OCI-LY7 (cell line): Measurements from ENCODE around the gene MAU2. TPM values are rescaled to one million over a fixed set of nuclear protein-coding genes. Genes with fewer than 3 reads are reported as not detected.

Source experiments
- Bru-seq: library from RNA; stranded (reverse); fragments of 400-500 nt; gene quantifications from one replicate; lab custom pipeline; 2021; lab: Mats Ljungman, UMichigan
- BruChase-seq, 2 experiments: library from RNA; stranded (reverse); fragments of 400-500 nt; gene quantifications; one replicate each; lab custom pipeline; 2021; lab: Mats Ljungman, UMichigan
- BruUV-seq: library from RNA; stranded (reverse); fragments of 400-500 nt; replicated peaks from 2 replicates; lab custom pipeline; 2021; lab: Mats Ljungman, UMichigan
- CTCF ChIA-PET: fragments of 300-600 bp; sonication (Branson Sonifier 250); formaldehyde crosslinking; loops from one replicate; lab custom pipeline; 2022; ENCODE audit warnings: antibody characterized with exemption; ENCODE audit not compliant: unreplicated experiment; lab: Charles Lee
- POLR2A ChIA-PET: fragments of 300-600 bp; sonication (Branson Sonifier 250); formaldehyde crosslinking; loops from one replicate; lab custom pipeline; 2022; ENCODE audit warnings: antibody characterized with exemption; lab: Charles Lee
- DNase-seq: peaks from one replicate; pipeline ENCODE4 v3.0.0-alpha.2; 2015; ENCODE audit warnings: low spot score
- H2AFZ ChIP-seq: fragments of 200-600 bp; sonication (generic), shearing (Covaris generic); 2 replicates; pipeline ENCODE4 v1.6.1; 2014; ENCODE audit warnings: mild to moderate bottlenecking, antibody characterized with exemption, low read length, moderate library complexity
- H3K27ac ChIP-seq: fragments of 200-600 bp; sonication (generic); 2 replicates; pipeline ENCODE4 v1.5.1; 2014; ENCODE audit warnings: mixed run types, low read depth, mild to moderate bottlenecking, moderate library complexity, low read length, inconsistent platforms; ENCODE audit not compliant: poor library complexity, severe bottlenecking
- H3K36me3 ChIP-seq: fragments of 200-600 bp; sonication (generic); 2 replicates; pipeline ENCODE4 v1.6.1; 2014; ENCODE audit warnings: mild to moderate bottlenecking, antibody characterized with exemption, low read length, moderate library complexity, mixed read lengths; ENCODE audit not compliant: insufficient read depth
- H3K4me1 ChIP-seq: fragments of 200-600 bp; sonication (generic); 2 replicates; pipeline ENCODE4 v1.5.1; 2014; ENCODE audit warnings: mild to moderate bottlenecking, low read length; ENCODE audit not compliant: insufficient read depth, poor library complexity, severe bottlenecking
- H3K4me2 ChIP-seq: fragments of 200-600 bp; sonication (generic); 2 replicates; pipeline ENCODE4 v1.6.1; 2014; ENCODE audit warnings: mild to moderate bottlenecking, low read length
- H3K4me3 ChIP-seq: fragments of 200-600 bp; sonication (generic); 2 replicates; pipeline ENCODE4 v1.5.1; 2014; ENCODE audit warnings: mild to moderate bottlenecking, low read depth, low read length; ENCODE audit not compliant: poor library complexity, severe bottlenecking
- H3K79me2 ChIP-seq: fragments of 200-600 bp; sonication (generic); 2 replicates; pipeline ENCODE4 v1.6.1; 2016; ENCODE audit warnings: low read depth, mild to moderate bottlenecking, low read length, moderate library complexity, mixed read lengths; ENCODE audit not compliant: insufficient read depth
- H3K9me2 ChIP-seq: fragments of 200-600 bp; sonication (generic); 2 replicates; pipeline ENCODE4 v1.6.1; 2016; ENCODE audit warnings: mild to moderate bottlenecking, low read length, mixed read lengths; ENCODE audit not compliant: insufficient read depth
- H3K9me3 ChIP-seq: fragments of 200-600 bp; sonication (generic); 2 replicates; pipeline ENCODE4 v1.6.1; 2014; ENCODE audit warnings: mild to moderate bottlenecking, mixed run types, low read length, mixed read lengths
- H4K20me1 ChIP-seq: fragments of 200-600 bp; sonication (generic); 2 replicates; pipeline ENCODE4 v1.6.1; 2014; ENCODE audit warnings: mild to moderate bottlenecking, antibody characterized with exemption, low read length, moderate library complexity, mixed read lengths; ENCODE audit not compliant: insufficient read depth
- EZH2phosphoT487 ChIP-seq: fragments of 200-600 bp; sonication (generic); IDR thresholded peaks from 2 replicates; pipeline ENCODE4 v1.6.1; 2018; ENCODE audit warnings: low read depth, borderline replicate concordance, mild to moderate bottlenecking, mixed run types, antibody characterized with exemption, low read length, moderate library complexity, mixed read lengths
- intact Hi-C: fragments of 100-400 bp; cut with micrococcal nuclease; formaldehyde crosslinking; loops from one replicate; pipeline ENCODE4 v1.10.0; 2022; ENCODE audit not compliant: unreplicated experiment
- long read RNA-seq: library from polyadenylated mRNA; stranded (forward); transcript quantifications from one replicate; pipeline ENCODE4 v2.0.0, GENCODE V29; 2022
- total RNA-seq, 2 experiments: library from RNA; depleted of rRNA in 1 of 2; stranded (reverse); fragments of >200 nt in 1 of 2; shearing (Covaris generic) in 1 of 2; gene quantifications; 2 replicates each; pipeline ENCODE4 v1.2.3, GENCODE V29; 2014 to 2022
- TF ChIP-seq, protein P1 (sequence below): fragments of 200-600 bp; sonication (generic); conservative IDR thresholded peaks from 2 replicates; pipeline ENCODE4 v1.5.1; 2014; ENCODE audit warnings: mild to moderate bottlenecking, antibody characterized with exemption, low read length, moderate library complexity, mixed read lengths

MAU2 gene
- 31.9 and 58.7 TPM in 2 replicates for total RNA-seq (2014; rRNA removed; shearing (Covaris generic))
- total RNA-seq (2022), result 81.7 and 103 TPM in 2 replicates
- percentile 70 among the genes with signal in this experiment for Bru-seq, nascent RNA
- percentile 78 among the genes with signal in this experiment for BruChase-seq, experiment 1, labeled RNA remaining after a 6-hour chase
- percentile 80 among the genes with signal in this experiment for BruChase-seq, experiment 2, labeled RNA remaining after a 2-hour chase
- long read RNA-seq, partial matches to known transcripts, result 11 of 38 reads
- long read RNA-seq, other reads (novel, unspliced or antisense), result 25 of 38 reads

GRCh38 chr19:19320361-19321140, at the start of gene MAU2, which contains the start of gene SUGP1:
TSS of gene MAU2 (plus strand) at chr19:19320829. CDS start at chr19:19320860, 31 bp downstream.
TSS of gene SUGP1 (minus strand) at chr19:19320509. CDS start at chr19:19320496, 13 bp downstream.
- no peaks in the 10 kb centered on the region for H3K9me3 ChIP-seq
- peaks cover 26% of the 10 kb centered on the region for H3K4me1 ChIP-seq
- peak within 1 kb of the TSS; percentile 86 for H3K4me3 ChIP-seq
- H2AFZ ChIP-seq, result peak within 1 kb of the TSS; percentile 80
- H3K9me2 ChIP-seq, result no peaks in the 10 kb centered on the region
- no peak for TF ChIP-seq EZH2phosphoT487
- TF ChIP-seq, protein P1, sequence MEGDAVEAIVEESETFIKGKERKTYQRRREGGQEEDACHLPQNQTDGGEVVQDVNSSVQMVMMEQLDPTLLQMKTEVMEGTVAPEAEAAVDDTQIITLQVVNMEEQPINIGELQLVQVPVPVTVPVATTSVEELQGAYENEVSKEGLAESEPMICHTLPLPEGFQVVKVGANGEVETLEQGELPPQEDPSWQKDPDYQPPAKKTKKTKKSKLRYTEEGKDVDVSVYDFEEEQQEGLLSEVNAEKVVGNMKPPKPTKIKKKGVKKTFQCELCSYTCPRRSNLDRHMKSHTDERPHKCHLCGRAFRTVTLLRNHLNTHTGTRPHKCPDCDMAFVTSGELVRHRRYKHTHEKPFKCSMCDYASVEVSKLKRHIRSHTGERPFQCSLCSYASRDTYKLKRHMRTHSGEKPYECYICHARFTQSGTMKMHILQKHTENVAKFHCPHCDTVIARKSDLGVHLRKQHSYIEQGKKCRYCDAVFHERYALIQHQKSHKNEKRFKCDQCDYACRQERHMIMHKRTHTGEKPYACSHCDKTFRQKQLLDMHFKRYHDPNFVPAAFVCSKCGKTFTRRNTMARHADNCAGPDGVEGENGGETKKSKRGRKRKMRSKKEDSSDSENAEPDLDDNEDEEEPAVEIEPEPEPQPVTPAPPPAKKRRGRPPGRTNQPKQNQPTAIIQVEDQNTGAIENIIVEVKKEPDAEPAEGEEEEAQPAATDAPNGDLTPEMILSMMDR, result no peak
- peak within 1 kb of the TSS; percentile 68 for H3K27ac ChIP-seq
- peak within 1 kb of the TSS; percentile 93 for H3K4me2 ChIP-seq
- ChIA-PET CTCF (no interaction called here), POLR2A (interaction anchor here (1.4 kb wide), 1 partner anchor 52 kb away, joined by 3 read pairs; no protein-coding TSS in a partner anchor)
- H3K79me2 ChIP-seq, result peaks cover 62% of the 10 kb centered on the region
- H4K20me1 ChIP-seq, result no peaks in the 10 kb centered on the region
- no TSS peak for BruUV-seq
- H3K36me3 ChIP-seq, result peaks cover 45% of the 10 kb centered on the region
- intact Hi-C loops, result loop anchor here (1.0 to 10.0 kb wide), 3 partner anchors 116 to 256 kb away; partner anchors contain the start of genes NR2C2AP and SLC25A42
- peak; percentile 95 for DNase-seq

GRCh38 chr19:19271828-19272599, 48.6 kb upstream of the MAU2 start:
- intact Hi-C loops, result no loop called here
- CTCF ChIA-PET, result no interaction called here
- no peaks in the 10 kb centered on the region for H3K79me2 ChIP-seq
- POLR2A ChIA-PET, result no interaction called here
- H3K9me2 ChIP-seq, result no peaks in the 10 kb centered on the region
- H3K4me2 ChIP-seq, result no peak overlapping the region
- H3K36me3 ChIP-seq, result peaks cover 19% of the 10 kb centered on the region
- H3K27ac ChIP-seq, result no peak overlapping the region
- no peak overlapping the region for H3K4me3 ChIP-seq
- no peaks in the 10 kb centered on the region for H4K20me1 ChIP-seq
- H2AFZ ChIP-seq, result no peak overlapping the region
- H3K9me3 ChIP-seq, result no peaks in the 10 kb centered on the region
- H3K4me1 ChIP-seq, result no peaks in the 10 kb centered on the region
- no TSS peak for BruUV-seq
- no peak for DNase-seq
- TF ChIP-seq EZH2phosphoT487, result no peak
- TF ChIP-seq, protein P1, result no peak
